GM21526 (cell line): ENCODE data around the gene FER.

Experiments used
- ATAC-seq: cut with Tn5 transposase; IDR thresholded peaks from one replicate; pipeline ENCODE4 v1.9.1; 2021; ENCODE audit warnings: moderate library complexity; ENCODE audit not compliant: unreplicated experiment, low FRiP score

FER gene

DNA sequence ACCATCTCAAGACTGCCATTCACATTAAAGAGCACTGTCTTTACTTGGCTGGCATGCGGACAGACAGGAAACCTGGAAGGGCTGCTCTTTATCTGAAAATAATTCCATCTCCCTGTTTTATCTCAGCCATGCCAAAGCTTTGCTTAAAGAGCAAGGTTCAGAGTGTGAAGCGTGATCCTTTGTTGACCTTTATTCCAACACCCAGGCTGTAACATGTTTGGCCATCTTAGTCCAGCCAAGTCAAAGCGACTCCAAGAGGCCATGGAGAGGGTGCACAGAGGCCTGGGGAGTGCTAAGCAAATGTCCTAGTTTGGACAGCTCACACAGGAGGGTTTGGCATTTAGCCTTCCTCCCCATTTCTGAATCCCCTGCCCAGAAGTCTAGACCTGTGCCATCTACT lies 467.3 kb downstream of the FER start:
- ATAC-seq: no peak

DNA sequence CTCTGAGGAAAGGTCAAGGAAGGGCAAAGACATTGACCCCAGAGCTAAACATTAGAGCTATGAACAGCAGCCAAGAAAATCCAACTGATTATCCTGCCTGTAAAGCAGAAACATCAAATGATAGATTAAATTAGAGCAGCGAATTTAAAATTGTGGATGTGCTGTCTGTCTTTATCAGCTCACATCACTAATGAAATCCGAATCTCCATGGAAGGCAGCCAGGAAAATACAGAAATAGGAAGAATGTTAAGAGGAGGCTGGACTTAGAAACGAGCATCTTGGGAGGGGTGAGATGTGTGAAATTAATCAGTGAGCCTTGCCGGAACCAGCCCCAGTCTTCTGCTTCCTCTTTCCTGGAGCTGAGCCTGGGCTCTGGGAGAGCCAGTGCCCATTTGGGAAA lies 471.1 kb downstream of the FER start:
- ATAC-seq: no peak

DNA sequence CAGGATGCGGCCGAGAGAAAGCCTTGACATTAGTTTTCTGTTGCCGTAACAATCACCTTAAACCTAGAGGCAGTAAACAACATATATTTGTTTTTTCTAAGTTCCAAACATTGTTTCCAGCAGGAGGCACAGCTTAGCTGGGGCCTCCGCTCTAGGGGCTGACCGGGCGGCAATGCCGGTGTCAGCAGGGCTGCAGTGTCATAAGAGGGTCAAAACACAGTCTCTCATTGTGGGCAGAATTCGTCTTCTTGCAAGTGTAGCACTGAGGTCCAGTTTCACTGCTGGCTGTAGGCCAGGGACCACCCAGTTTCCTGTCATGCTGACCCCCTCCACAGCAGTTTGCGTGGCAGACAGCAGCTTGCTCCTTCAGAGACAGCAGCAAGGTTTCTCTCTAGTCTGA lies 475.8 kb downstream of the FER start:
- no peak for ATAC-seq

DNA sequence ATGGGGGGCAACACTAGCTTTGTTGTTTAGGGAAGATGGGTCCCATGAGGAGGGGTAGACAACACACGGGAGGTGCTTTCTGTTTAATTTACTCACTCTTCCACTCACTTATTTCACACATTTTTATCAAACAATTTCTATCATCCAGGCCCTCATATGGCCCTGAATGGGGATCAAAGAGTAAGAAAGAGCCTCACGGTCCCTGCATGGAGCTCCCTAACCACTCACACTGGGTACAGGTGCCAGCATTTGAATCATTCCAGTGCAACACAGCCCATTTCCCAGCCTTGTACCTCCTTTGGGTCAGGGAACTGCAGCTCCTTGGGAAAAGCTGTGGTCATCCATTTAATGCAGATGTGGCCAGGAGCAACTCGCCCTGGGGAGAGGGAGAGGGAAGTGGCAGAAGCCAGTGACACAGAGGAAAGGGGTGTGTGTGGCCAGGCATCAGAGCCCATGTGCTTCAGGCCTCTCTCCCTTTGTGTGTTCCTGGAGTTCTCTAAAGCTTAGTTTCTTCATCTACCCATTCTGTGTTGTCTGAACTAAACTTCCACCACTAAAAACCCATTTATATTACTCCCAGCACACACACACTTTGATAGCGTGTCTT lies 476.7 kb downstream of the FER start:
- no peak for ATAC-seq

DNA sequence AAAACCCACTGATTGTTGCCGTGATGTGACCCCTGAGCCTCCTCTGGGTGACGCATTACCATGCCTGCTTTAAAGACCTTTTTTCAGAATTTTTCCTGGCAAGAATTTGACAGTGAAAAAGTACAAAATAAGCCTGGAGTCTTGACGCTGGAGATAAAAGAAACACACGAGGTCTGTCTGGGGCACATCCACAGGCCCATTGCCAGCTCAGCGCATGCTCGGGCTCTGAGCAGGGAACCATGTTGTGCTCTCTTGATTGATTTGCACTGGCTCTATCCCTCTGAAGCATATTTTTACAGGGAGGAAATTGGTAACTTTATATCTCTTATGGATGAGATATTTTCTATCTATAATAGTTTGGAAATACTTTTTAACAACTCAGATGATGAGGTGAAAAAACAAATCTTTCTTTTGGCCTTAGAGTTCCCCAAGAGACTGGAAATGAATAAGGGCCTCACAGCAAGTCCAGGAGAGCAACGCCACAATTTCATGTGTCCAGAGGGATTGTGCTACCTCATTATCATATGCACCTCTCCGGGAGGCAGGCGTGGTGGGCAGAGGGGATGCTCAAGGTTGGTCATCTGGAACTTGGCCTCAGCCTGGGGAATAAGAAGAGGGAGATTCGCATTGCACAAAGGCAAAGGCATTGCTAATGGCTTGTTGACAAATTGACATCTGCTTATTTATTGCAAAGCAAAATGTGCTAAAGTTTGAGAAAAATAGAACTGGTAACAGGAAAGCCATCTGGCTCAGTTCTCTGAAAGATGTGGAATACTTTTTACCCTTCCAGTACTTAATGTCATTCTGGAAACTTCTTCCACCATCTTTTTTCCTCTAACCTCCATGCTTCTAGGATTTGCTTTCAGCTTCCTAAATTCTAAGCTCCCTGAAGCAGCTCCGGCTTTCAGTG lies 478.3 kb downstream of the FER start:
- ATAC-seq: no peak

DNA sequence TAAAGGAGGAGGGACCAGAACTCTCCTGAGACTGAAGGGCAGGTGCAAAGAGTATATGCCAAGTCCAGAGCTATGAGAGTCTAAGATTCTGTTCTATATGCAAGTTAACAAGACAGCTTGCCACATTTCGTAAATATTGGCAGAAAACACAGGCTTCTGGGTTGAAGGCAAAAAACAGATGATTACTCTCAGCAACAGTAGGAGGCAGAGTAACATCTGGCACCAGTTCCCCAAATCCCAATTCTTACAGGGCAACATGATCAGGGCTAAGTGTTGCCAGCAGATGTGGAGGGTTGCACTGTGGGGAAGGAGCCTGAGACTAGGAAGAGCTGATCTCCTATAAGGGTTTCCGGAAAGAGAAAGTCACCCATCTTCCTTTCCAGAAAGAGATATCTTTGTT lies 482.7 kb downstream of the FER start:
- ATAC-seq: no peak

DNA sequence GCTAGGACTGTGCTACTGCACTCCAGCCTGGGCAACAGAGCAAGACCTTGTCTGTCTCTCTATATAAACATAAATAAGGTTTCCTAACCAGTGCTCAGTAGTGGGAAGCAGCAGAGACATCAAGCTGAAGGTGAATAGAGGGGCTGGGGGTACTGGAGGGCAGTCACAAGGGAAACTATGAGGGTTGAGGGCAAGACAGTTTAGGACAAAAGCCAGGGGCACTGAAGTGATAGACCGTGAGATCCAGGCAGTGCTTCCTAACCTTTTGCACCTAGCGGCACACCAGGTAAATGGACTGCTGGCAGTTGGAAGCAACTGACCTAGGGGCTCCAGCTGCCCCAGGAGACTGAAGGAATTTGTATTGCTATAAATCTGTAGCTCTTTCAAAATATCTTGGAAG lies 483.6 kb downstream of the FER start:
- ATAC-seq: no peak

DNA sequence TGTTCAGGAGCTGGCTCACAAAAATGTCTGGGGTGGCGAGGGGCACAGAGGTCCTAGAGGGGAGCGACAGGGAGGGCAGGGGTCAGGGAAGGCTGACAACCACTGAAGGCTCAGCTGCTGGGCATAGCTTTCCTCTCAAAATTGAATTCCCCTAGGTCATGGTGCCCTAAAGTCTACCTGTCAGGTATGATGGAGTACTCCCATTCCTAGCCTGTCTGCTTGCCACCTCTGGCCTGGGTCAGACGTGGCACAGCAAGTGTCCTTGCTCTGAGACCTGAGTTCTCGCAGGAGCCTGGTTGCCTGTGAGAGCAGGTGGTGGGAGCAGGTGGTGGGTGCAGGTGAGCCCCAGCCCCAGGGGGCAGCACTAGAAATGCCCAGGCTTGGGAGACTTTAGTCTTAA lies 486.7 kb downstream of the FER start:
- ATAC-seq: no peak

DNA sequence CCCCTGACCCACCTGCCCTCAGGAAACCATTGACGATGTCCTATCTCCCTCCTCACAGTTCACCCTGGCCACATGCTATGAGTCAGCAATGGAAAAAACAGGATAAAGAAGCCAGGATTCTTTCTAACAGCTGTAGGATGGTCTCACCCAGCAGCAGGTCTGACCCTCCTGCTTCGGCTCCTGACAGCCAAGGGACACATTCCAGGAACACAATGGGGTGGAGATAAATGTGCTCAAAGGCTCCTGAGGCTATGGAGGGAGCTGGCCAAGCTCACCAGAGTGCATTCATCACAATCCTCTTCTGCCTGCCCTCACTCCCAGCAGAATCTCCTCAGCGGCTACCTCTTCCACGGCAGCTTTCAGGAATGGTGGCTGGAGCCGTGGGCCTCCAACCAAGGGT lies 491.8 kb downstream of the FER start:
- ATAC-seq: no peak

DNA sequence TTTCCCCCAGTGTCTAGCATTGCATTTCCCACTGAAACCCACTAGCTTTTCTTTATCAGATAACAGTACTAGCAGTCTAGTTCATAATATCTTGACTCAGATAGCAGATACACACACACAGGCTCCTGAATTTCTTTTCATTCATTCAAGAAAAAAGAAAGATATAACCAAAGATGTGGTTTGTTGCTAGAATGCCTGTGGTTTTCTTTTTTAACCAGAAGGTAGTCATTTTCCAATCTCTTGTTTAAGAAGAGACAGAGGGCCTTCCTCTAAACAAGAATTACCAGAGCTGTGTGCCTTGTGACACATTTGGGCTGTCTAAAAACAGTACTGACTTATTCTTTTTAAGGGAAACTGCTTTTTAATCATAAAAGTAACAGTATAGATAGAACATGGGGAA lies 494.8 kb downstream of the FER start:
- no peak for ATAC-seq

DNA sequence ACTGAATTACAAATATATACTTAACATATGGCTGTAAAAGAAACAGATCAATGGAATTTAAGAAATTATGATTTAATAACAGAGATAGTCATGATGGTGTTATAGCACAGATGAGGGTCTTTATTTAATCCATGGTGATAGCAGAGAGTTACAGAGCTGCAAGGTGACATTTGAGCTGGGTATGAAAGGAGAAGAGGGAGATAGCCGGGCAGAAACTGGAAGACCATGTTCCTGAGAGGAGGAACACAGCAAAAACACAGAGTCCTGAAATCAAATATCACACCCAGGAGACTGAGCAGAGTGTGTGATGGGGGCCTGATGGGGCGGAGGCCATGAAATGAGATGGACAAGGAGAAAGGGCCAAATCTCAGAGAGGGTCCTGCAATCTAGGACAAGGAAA lies 498.7 kb downstream of the FER start:
- no peak for ATAC-seq
